Breast epithelium (tissue), 4 donors: ENCODE data around the gene DSG1. TPM values are rescaled to one million over a fixed set of nuclear protein-coding genes. Genes with fewer than 3 reads are reported as not detected.

Source experiments
- DNase-seq, 2 donors: peaks; one replicate each; pipeline ENCODE4 v3.0.0-alpha.2; 2019; ENCODE audit warnings: low spot score in 2 of 2
- H3K27ac ChIP-seq, 2 donors: fragments of 200-600 bp; sonication (generic) in 1 of 2; one replicate each; pipeline ENCODE4 v1.5.1; 2016 to 2019; ENCODE audit warnings: mild to moderate bottlenecking in 1 of 2
- H3K27me3 ChIP-seq, 2 donors: fragments of 200-600 bp; sonication (generic) in 1 of 2; one replicate each; pipeline versions ENCODE4 v1.5.1 to v1.6.0; 2017 to 2019; ENCODE audit warnings: control low read depth in 1 of 2, mild to moderate bottlenecking in 1 of 2
- H3K36me3 ChIP-seq: fragments of 200-600 bp; one replicate; pipeline ENCODE4 v1.5.1; 2019
- H3K4me1 ChIP-seq, 2 donors: fragments of 200-600 bp; sonication (generic); one replicate each; pipeline ENCODE4 v1.5.1; 2016 to 2019; ENCODE audit warnings: control low read depth in 1 of 2
- H3K4me3 ChIP-seq, 3 donors: fragments of 200-600 bp; sonication (generic); 1 replicate in 2 of 3; 2 replicates in 1 of 3; pipeline ENCODE4 v1.5.1; 2016 to 2019; ENCODE audit warnings: mild to moderate bottlenecking in 3 of 3, moderate library complexity in 2 of 3
- H3K9me3 ChIP-seq, 2 donors: fragments of 200-600 bp; sonication (generic) in 1 of 2; one replicate each; pipeline ENCODE4 v1.5.1; 2016 to 2019; ENCODE audit warnings: control low read depth in 1 of 2
- POLR2A ChIP-seq: fragments of 450-650 bp; IDR thresholded peaks from one replicate; pipeline ENCODE4 v1.6.1; 2016; ENCODE audit warnings: antibody characterized with exemption, mild to moderate bottlenecking, moderate library complexity
- POLR2AphosphoS5 ChIP-seq, 3 donors: sonication (generic); formaldehyde crosslinking; IDR thresholded peaks; one replicate each; pipeline ENCODE4 v1.6.1; 2017; ENCODE audit warnings: antibody characterized with exemption in 3 of 3
- intact Hi-C: fragments of 100-400 bp; cut with DNase I; formaldehyde crosslinking; loops from one replicate; pipeline ENCODE4 v1.15.1; 2023; ENCODE audit warnings: low total_unique reads
- total RNA-seq, 3 donors: library from RNA; depleted of rRNA; stranded (reverse); fragments of >200 nt; gene quantifications; one replicate each; pipeline ENCODE4 v1.1.0, GENCODE V29; 2016
- TF ChIP-seq, protein P1 (sequence below), 3 donors: fragments of 450-650 bp; IDR thresholded peaks; one replicate each; pipeline ENCODE4 v1.5.1; 2016 to 2017; ENCODE audit warnings: antibody characterized with exemption in 3 of 3, mild to moderate bottlenecking in 3 of 3, moderate library complexity in 3 of 3

DSG1 gene
- 10 to 100 TPM in 1 of 3 donors, 1 to 10 TPM in 1, not detected in 1; 2.6 to 22.2 TPM for total RNA-seq

DNA sequence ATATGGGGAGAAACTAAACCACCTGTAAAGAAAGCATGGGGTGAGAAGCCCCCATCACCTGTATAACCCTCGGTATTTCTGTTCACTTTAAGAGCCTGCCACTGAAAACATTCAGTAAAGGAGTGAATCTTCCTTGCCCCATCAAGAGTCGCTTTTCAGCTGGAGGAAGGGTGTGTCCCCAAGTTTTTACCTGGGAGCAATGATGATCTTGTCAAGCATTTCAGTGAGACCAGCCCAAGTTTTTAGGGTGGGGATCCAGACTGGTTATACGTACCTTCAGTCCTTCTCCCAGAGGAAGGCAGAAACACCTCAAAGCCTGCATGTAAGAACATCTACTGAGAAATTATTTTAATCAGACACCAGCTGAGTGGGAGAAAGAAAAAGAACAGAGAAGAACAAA lies at the start of gene DSG1:
TSS of gene DSG1 (plus strand) at position 301 of the 400 bp plus-strand sequence. CDS start 141 bp downstream, outside the sequence.
- DNase-seq: no peak
- TF ChIP-seq POLR2AphosphoS5 (IDR thresholded peaks at IDR 0.05) (no peak), POLR2A (no peak)
- TF ChIP-seq, protein P1, sequence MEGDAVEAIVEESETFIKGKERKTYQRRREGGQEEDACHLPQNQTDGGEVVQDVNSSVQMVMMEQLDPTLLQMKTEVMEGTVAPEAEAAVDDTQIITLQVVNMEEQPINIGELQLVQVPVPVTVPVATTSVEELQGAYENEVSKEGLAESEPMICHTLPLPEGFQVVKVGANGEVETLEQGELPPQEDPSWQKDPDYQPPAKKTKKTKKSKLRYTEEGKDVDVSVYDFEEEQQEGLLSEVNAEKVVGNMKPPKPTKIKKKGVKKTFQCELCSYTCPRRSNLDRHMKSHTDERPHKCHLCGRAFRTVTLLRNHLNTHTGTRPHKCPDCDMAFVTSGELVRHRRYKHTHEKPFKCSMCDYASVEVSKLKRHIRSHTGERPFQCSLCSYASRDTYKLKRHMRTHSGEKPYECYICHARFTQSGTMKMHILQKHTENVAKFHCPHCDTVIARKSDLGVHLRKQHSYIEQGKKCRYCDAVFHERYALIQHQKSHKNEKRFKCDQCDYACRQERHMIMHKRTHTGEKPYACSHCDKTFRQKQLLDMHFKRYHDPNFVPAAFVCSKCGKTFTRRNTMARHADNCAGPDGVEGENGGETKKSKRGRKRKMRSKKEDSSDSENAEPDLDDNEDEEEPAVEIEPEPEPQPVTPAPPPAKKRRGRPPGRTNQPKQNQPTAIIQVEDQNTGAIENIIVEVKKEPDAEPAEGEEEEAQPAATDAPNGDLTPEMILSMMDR (IDR thresholded peaks at IDR 0.05): no peak
- H3K27ac ChIP-seq: peak within 1 kb of the TSS; percentile 15 to 48
- H3K4me3 ChIP-seq: peak within 1 kb of the TSS in 2 of 3 donors; percentile 2 to 15
- no peaks in the 10 kb centered on the region for H3K36me3 ChIP-seq
- H3K4me1 ChIP-seq: no peaks in the 10 kb centered on the region
- intact Hi-C loops: no loop called here
- H3K27me3 ChIP-seq: no peaks in the 10 kb centered on the region
- H3K9me3 ChIP-seq: no peaks in the 10 kb centered on the region

DNA sequence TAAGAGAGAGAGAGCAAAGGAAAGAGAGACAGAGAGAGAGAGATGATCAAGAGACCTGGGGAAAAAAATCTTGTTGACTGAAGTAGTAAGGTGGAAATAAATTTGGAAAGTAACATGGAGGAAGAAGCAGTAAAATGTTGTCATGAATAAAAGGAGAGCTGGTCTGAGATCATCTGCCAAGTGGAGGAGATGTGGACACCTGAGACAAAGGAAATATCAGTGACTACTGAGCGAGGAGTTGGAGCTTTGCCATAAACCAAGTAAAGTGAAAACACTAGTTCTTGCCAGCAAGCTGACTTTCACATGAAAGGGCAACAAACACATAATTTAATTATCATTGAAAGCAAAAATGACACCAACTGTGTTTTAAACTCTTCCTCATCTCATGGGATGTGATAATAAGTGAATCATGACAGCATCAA lies 49.0 kb upstream of the DSG1 start:
- no peaks in the 10 kb centered on the region for H3K4me1 ChIP-seq
- H3K4me3 ChIP-seq: no peak overlapping the region
- no peaks in the 10 kb centered on the region for H3K9me3 ChIP-seq
- TF ChIP-seq, protein P1 (IDR thresholded peaks at IDR 0.05): no peak
- TF ChIP-seq POLR2A (no peak), POLR2AphosphoS5 (IDR thresholded peaks at IDR 0.05) (no peak)
- H3K27me3 ChIP-seq: no peaks in the 10 kb centered on the region
- intact Hi-C loops: no loop called here
- DNase-seq: no peak
- H3K36me3 ChIP-seq: no peaks in the 10 kb centered on the region
- peak overlapping the region; percentile 6 to 38 for H3K27ac ChIP-seq

DNA sequence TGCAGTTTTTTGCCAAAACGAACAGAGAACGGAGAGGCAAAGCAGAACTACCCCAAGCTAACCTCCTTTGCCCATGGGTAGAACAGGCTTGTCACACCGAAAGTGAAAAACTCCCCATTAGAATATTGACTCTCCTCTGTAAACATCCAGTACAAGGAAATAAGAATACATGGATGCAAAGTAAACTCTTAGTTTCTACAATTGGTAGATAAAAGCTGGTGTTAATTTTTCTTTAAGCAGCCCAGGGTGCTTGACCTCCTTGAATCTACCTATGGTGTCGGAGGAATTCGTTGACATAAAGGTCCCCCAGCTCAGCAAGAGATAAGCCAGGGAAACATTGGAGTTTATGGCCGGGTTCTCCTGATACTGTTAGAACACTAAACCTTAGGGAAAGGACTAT lies 48.4 kb upstream of the DSG1 start:
- TF ChIP-seq, protein P1 (IDR thresholded peaks at IDR 0.05): no peak
- TF ChIP-seq POLR2A (no peak), POLR2AphosphoS5 (IDR thresholded peaks at IDR 0.05) (no peak)
- H3K4me1 ChIP-seq: no peaks in the 10 kb centered on the region
- H3K27me3 ChIP-seq: no peaks in the 10 kb centered on the region
- H3K9me3 ChIP-seq: no peaks in the 10 kb centered on the region
- intact Hi-C loops: no loop called here
- H3K27ac ChIP-seq: peak overlapping the region; percentile 6 to 38
- no peak for DNase-seq
- H3K36me3 ChIP-seq: no peaks in the 10 kb centered on the region
- no peak overlapping the region for H3K4me3 ChIP-seq

DNA sequence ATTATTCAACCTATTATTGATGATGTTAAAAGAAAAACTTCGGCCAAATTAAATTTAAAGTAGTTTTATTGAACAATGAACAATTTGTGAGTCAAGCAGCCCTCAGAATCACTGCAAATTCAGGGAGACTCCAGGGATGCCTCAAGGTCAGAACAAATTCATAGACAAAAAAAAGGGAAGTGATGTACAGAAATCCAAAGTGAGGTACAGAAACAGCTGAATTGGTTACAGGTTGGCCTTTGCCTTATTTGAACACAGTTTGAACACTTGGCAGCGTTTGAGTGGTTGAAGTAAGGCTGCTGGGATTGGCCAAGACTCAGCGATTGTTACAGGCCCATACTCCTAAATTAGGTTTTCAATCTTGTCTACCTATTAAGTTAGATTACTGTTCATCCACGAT lies 47.4 kb upstream of the DSG1 start:
- no peak for DNase-seq
- no peaks in the 10 kb centered on the region for H3K36me3 ChIP-seq
- intact Hi-C loops: no loop called here
- no peak overlapping the region for H3K27ac ChIP-seq
- no peaks in the 10 kb centered on the region for H3K4me1 ChIP-seq
- no peaks in the 10 kb centered on the region for H3K27me3 ChIP-seq
- no peak for TF ChIP-seq POLR2AphosphoS5 (IDR thresholded peaks at IDR 0.05)
- TF ChIP-seq POLR2A: no peak
- TF ChIP-seq, protein P1 (IDR thresholded peaks at IDR 0.05): no peak
- H3K9me3 ChIP-seq: no peaks in the 10 kb centered on the region
- H3K4me3 ChIP-seq: no peak overlapping the region

DNA sequence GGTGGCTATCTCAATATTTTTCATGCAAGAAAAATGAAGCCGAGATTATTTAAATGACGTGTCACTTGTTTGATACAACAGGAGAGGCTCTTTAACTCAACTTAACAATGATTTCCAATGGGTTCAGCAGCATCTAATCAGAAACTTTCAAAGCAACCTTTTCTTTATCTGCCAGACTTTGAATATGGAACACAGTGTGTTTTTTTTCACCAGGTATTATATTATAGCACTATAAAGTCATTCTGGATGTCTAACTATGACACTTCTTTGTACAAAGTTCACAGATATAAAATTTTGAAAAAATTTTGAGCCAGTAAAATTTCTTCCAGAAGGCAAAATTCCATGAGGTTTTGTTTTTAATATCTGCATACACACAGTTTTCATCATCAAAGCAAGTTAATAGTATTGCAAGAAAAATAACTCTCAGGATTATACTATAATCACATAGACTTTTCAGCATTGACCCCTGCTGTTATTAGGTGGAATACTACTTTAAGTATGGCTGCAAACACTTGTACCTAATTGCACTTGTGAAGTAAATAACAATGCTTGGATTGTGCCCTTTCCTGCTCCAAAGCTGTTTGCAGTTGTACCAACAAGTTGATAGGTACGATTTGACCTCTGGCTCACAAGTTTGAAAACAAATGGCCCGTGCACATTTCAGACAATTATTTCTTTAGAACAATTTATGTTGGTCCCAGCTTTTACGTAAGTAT lies 44.0 kb upstream of the DSG1 start:
- TF ChIP-seq, protein P1 (IDR thresholded peaks at IDR 0.05): no peak
- TF ChIP-seq POLR2A: no peak
- no peak for TF ChIP-seq POLR2AphosphoS5 (IDR thresholded peaks at IDR 0.05)
- no peaks in the 10 kb centered on the region for H3K27me3 ChIP-seq
- no peak for DNase-seq
- intact Hi-C loops: no loop called here
- H3K4me3 ChIP-seq: no peak overlapping the region
- H3K9me3 ChIP-seq: no peaks in the 10 kb centered on the region
- no peaks in the 10 kb centered on the region for H3K36me3 ChIP-seq
- H3K27ac ChIP-seq: peak overlapping the region in 1 of 2 donors; percentile 2
- no peaks in the 10 kb centered on the region for H3K4me1 ChIP-seq
